Activated B cell treated with CpG ODN at 0.5 μM for 24 hours (primary cell): ENCODE results near the gene SPEM2. TPM values are rescaled to one million over a fixed set of nuclear protein-coding genes. Genes with fewer than 3 reads are reported as not detected.
"Not testable (repeated sequence)": the region's sequence is repeated elsewhere in the genome, so short reads cannot be mapped to it uniquely, and the experiment has no call there.

Experiments
- ATAC-seq: fragments of 200-7000 bp; cut with Tn5 transposase; one replicate; pipeline ENCODE4 v1.10.0; 2021; ENCODE audit warnings: low read depth, mild to moderate bottlenecking, moderate library complexity
- CTCF ChIA-PET: fragments of 350-600 bp; sonication (Branson Sonifier 250); formaldehyde crosslinking; loops from one replicate; lab custom pipeline; 2021; ENCODE audit warnings: antibody characterized with exemption; lab: Charles Lee
- POLR2A ChIA-PET: fragments of 350-600 bp; sonication (Branson Sonifier 250); formaldehyde crosslinking; loops from one replicate; lab custom pipeline; 2021; ENCODE audit warnings: antibody characterized with exemption; lab: Charles Lee
- DNase-seq: peaks from one replicate; pipeline ENCODE4 v3.0.0; 2022
- H3K27ac Mint-ChIP-seq: one replicate; pipeline ENCODE4 v1.8.0; 2020; ENCODE audit warnings: mixed read lengths
- H3K27me3 Mint-ChIP-seq: one replicate; pipeline ENCODE4 v1.8.0; 2021; ENCODE audit warnings: mixed read lengths
- H3K36me3 Mint-ChIP-seq: one replicate; pipeline ENCODE4 v1.8.0; 2021; ENCODE audit warnings: low read depth, mixed read lengths
- H3K4me1 Mint-ChIP-seq: one replicate; pipeline ENCODE4 v1.8.0; 2021; ENCODE audit warnings: mixed read lengths
- H3K4me3 Mint-ChIP-seq: one replicate; pipeline ENCODE4 v1.8.0; 2020; ENCODE audit warnings: mild to moderate bottlenecking, mixed read lengths
- H3K9me3 Mint-ChIP-seq: one replicate; pipeline ENCODE4 v1.8.0; 2020; ENCODE audit warnings: mixed read lengths
- intact Hi-C: fragments of 100-400 bp; cut with micrococcal nuclease; formaldehyde crosslinking; loops from one replicate; pipeline ENCODE4 v1.15.1; 2024
- total RNA-seq: library from RNA; stranded (reverse); gene quantifications from 2 replicates; pipeline ENCODE4 v1.2.3, GENCODE V29; 2022
- TF ChIP-seq, protein P1 (sequence below): fragments of 200-600 bp; IDR thresholded peaks from one replicate; pipeline ENCODE4 v1.8.0; 2022; ENCODE audit warnings: antibody characterized with exemption, mild to moderate bottlenecking

SPEM2 gene
- total RNA-seq, 1 donor from 2014 or later, result not detected

DNA sequence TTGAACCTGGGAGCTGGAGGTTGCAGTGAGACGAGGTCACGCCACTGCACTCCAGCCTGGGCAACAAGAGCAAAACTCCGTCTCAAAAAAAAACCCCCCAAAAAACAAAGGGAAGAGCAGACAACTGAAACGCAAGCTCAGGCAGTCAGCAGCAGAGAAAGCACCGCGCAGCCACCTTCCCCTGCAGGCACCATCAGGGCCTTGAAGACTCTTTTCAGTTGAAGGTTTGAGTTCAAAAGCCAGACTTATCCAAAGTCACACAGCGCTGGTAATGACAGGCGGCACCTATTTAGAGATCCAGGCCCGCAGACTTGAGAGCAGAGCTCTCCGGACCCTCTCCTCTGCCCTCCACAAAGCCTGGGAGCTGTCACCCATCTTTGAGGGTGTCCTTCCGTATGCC, 42.9 kb downstream of the SPEM2 start:
- no peaks in the 10 kb centered on the region for H3K27me3 Mint-ChIP-seq

DNA sequence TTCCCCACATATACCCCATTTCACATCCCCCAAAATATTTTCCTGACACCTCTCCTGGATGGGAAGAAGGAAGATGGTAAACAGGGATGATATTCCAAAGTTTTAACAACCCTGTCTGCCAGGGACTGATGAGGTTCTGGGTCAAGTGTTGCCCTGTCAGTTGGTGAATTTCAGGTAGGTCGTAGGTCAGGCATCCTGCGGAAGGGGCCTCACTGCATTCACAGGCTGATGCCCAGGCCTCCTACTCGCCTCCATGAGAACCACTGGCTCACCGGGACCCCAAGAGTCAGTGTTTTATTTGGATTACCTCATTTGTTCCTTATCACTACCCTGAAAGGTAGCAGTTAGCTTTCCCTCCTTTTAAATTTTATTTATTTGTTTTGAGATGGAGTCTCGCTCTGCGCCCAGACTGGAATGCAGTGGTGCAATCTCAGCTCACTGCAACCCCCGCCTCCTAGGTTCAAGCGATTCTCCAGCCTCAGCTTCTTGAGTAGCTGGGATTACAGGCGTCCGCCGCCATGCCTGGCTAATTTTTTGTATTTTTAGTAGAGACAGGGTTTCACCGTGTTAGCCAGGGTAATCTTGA, 43.5 kb downstream of the SPEM2 start:
- CTCF ChIA-PET, result no interaction called here
- intact Hi-C loops, result no loop called here
- H3K4me1 Mint-ChIP-seq, result peaks cover 31% of the 10 kb centered on the region
- no peak overlapping the region for H3K4me3 Mint-ChIP-seq
- H3K27me3 Mint-ChIP-seq, result no peaks in the 10 kb centered on the region
- ATAC-seq (no peak), DNase-seq (no peak)
- no peaks in the 10 kb centered on the region for H3K9me3 Mint-ChIP-seq
- TF ChIP-seq, protein P1, sequence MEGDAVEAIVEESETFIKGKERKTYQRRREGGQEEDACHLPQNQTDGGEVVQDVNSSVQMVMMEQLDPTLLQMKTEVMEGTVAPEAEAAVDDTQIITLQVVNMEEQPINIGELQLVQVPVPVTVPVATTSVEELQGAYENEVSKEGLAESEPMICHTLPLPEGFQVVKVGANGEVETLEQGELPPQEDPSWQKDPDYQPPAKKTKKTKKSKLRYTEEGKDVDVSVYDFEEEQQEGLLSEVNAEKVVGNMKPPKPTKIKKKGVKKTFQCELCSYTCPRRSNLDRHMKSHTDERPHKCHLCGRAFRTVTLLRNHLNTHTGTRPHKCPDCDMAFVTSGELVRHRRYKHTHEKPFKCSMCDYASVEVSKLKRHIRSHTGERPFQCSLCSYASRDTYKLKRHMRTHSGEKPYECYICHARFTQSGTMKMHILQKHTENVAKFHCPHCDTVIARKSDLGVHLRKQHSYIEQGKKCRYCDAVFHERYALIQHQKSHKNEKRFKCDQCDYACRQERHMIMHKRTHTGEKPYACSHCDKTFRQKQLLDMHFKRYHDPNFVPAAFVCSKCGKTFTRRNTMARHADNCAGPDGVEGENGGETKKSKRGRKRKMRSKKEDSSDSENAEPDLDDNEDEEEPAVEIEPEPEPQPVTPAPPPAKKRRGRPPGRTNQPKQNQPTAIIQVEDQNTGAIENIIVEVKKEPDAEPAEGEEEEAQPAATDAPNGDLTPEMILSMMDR, result no peak
- POLR2A ChIA-PET, result no interaction called here
- H3K27ac Mint-ChIP-seq, result no peak overlapping the region
- peaks cover 21% of the 10 kb centered on the region for H3K36me3 Mint-ChIP-seq

More for the DNA sequence above, 42.9 kb downstream of the SPEM2 start:
- POLR2A ChIA-PET, result interaction anchor here (1.0 to 1.4 kb wide), 2 partner anchors 11 to 16 kb away, joined by 3 to 5 read pairs; partner anchors contain the start of genes POLR2A and ZBTB4
- no peak for DNase-seq
- no peak for ATAC-seq
- intact Hi-C loops, result no loop called here
- Mint-ChIP-seq H3K27ac (no peak overlapping the region), H3K9me3 (no peaks in the 10 kb centered on the region), H3K4me3 (no peak overlapping the region), H3K36me3 (peaks cover 27% of the 10 kb centered on the region), H3K4me1 (peaks cover 31% of the 10 kb centered on the region)
- CTCF ChIA-PET, result no interaction called here
- TF ChIP-seq, protein P1, result no peak

DNA sequence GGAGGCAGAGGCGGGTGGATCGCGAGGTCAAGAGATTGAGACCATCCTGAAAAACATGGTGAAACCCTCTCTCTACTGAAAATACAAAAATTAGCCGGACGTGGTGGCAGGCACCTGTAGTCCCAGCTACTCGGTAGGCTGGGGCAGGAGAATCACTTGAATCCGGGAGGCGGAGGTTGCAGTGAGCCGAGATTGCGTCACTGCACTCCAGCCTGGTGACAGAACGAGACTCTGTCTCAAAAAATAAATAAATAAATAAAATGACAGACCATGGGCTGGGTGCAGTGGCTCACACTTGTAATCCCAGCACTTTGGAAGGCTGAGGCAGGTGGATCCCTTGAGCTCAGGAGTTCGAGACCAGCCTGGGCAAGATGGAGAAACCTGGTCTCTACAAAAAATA, 44.4 kb downstream of the SPEM2 start:
- H3K27me3 Mint-ChIP-seq, ATAC-seq, H3K4me3 Mint-ChIP-seq, H3K27ac Mint-ChIP-seq, H3K9me3 Mint-ChIP-seq, intact Hi-C loops, DNase-seq, CTCF ChIA-PET: not testable (repeated sequence)
- POLR2A ChIA-PET, result interaction anchor here (0.8 kb wide), 1 partner anchor 9 kb away, joined by 3 read pairs; the partner anchor contains the start of gene ZBTB4
- Mint-ChIP-seq H3K36me3 (peaks cover 18% of the 10 kb centered on the region), H3K4me1 (peaks cover 34% of the 10 kb centered on the region)

DNA sequence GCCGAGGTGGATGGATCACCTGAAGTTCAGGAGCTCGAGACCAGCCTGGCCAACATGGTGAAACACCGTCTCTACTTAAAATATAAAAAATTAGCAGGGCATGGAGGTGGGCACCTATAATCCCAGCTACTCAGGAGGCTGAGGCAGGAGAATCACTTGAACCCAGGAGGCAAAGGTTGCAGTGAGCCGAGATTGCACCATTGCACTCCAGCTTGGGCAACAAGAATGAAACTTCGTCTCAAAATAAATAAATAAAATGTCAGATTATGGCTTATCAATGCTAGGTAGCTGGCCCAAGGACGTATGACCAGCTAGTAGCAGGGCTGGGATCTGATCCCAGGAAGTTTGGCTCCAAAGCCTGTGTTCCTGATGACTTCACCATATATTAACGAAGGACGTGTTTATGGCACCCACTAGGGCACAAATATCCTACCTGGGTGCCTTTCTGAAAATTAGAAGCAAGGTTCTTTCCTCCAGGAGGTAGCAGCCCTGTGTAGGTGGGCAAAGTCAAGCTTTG, 45.1 kb downstream of the SPEM2 start:
- H3K27ac Mint-ChIP-seq, H3K9me3 Mint-ChIP-seq, intact Hi-C loops, H3K27me3 Mint-ChIP-seq, H3K4me3 Mint-ChIP-seq, ATAC-seq, DNase-seq: not testable (repeated sequence)
- peaks cover 16% of the 10 kb centered on the region for H3K36me3 Mint-ChIP-seq
- POLR2A ChIA-PET, result interaction anchor here (0.8 kb wide), 1 partner anchor 9 kb away, joined by 3 read pairs; the partner anchor contains the start of gene ZBTB4
- CTCF ChIA-PET, result interaction anchor here (1.2 kb wide), 1 partner anchor 34 kb away, joined by 4 read pairs; no protein-coding TSS in a partner anchor
- peaks cover 37% of the 10 kb centered on the region for H3K4me1 Mint-ChIP-seq

DNA sequence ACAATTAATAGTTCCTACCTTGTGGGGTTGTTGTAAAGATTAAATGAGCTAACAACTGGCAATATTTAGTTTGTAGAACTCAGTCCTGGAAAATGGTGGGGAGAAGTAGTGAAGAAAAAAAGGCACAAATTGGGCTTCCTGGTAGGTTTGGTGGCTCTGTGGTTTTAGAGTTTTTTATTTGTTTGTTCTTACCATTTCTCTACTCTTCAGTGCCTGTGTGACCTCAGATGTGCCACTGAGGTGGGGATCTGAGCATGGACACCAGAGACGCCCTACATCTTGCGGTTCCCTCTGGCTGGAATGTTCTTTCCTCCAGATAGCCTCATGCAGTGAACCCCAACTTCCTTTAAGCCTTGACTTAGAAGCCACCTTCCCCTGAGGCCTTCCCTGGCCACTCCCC, 46.3 kb downstream of the SPEM2 start:
- DNase-seq (no peak), ATAC-seq (no peak)
- TF ChIP-seq, protein P1, result no peak
- no peaks in the 10 kb centered on the region for H3K27me3 Mint-ChIP-seq
- no peaks in the 10 kb centered on the region for H3K9me3 Mint-ChIP-seq
- peaks cover 10% of the 10 kb centered on the region for H3K36me3 Mint-ChIP-seq
- ChIA-PET CTCF (no interaction called here), POLR2A (no interaction called here)
- peak overlapping the region; percentile 61 for H3K27ac Mint-ChIP-seq
- H3K4me1 Mint-ChIP-seq, result peaks cover 47% of the 10 kb centered on the region
- H3K4me3 Mint-ChIP-seq, result no peak overlapping the region
- intact Hi-C loops, result no loop called here

DNA sequence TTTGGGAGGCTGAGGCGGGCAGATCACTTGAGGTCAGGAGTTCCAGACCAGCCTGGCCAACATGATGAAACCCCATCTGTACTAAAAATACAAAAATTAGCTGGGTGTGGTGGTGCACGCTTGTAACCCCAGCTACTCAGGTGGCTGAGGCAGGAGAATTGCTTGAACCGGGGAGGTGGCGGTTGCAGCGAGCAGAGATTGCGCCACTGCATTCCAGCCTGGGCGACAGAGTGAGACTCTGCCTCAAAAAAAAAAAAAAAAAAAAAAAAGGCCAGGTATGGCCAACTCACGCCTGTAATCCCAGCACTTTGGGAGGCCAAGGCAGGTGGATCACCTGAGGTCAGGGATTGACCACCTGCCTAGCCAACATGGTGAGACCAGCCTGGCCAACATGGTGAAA, 49.4 kb downstream of the SPEM2 start:
- intact Hi-C loops, ATAC-seq, H3K27me3 Mint-ChIP-seq, DNase-seq, H3K27ac Mint-ChIP-seq, H3K36me3 Mint-ChIP-seq, H3K9me3 Mint-ChIP-seq, H3K4me3 Mint-ChIP-seq: not testable (repeated sequence)
- ChIA-PET POLR2A (interaction anchor here (0.6 to 5.6 kb wide), 3 partner anchors 10 to 1887 kb away, joined by 4 to 45 read pairs (median 28); partner anchors contain the start of gene POLR2A), CTCF (interaction anchor here (1.6 to 2.0 kb wide), 2 partner anchors 38 to 150 kb away, joined by 3 to 6 read pairs; no protein-coding TSS in a partner anchor)
- H3K4me1 Mint-ChIP-seq, result peaks cover 52% of the 10 kb centered on the region
